HCT116 (cell line): ENCODE measurements around the gene KCTD14. TPM values are rescaled to one million over a fixed set of nuclear protein-coding genes. Genes with fewer than 3 reads are reported as not detected.
A peak's percentile ranks its signal among the peaks of the same experiment; 100 is the strongest.

Experiments
- ATAC-seq: fragments of 200-7000 bp; cut with Tn5 transposase; 2 replicates; pipeline ENCODE4 v1.9.1; 2020; ENCODE audit warnings: mild to moderate bottlenecking, moderate library complexity
- BruUV-seq: library from RNA; stranded (reverse); fragments of 400-500 nt; replicated peaks from 2 replicates; lab custom pipeline; 2021; lab: Mats Ljungman, UMichigan
- CTCF ChIA-PET: fragments of 300-600 bp; sonication (Branson Sonifier 250); formaldehyde crosslinking; loops from one replicate; lab custom pipeline; 2021; ENCODE audit warnings: antibody characterized with exemption; lab: Charles Lee
- POLR2A ChIA-PET: fragments of 300-600, 350-600 bp; sonication (Branson Sonifier 250); formaldehyde crosslinking; loops from one replicate; lab custom pipeline; 2021; ENCODE audit warnings: antibody characterized with exemption; lab: Charles Lee
- RAD21 ChIA-PET, 2 experiments: fragments of 300-600 bp; sonication (Branson Sonifier 250); formaldehyde crosslinking; loops; one replicate each; lab custom pipeline; 2023; ENCODE audit warnings: low total read pairs in 2 of 2; ENCODE audit not compliant: uncharacterized antibody in 2 of 2, unreplicated experiment in 2 of 2, low non-redundant PET in 1 of 2; lab: Charles Lee
- DNase-seq: peaks from one replicate; pipeline ENCODE4 v3.0.0-alpha.2; 2010; ENCODE audit warnings: low read depth, low spot score
- H2AFZ ChIP-seq: fragments of 200-600 bp; shearing (Covaris generic), sonication (generic); 2 replicates; pipeline ENCODE4 v1.6.1; 2017; ENCODE audit warnings: low read depth, mixed run types, mixed read lengths, antibody characterized with exemption, low read length; ENCODE audit not compliant: poor library complexity, severe bottlenecking
- H3K27ac ChIP-seq: 2 replicates; pipeline ENCODE4 v1.5.1; 2012; ENCODE audit warnings: low read depth, low read length
- H3K27me3 ChIP-seq: fragments of 200-600 bp; sonication (generic); 2 replicates; pipeline ENCODE4 v1.6.1; 2016; ENCODE audit warnings: mixed run types, low read length, mixed read lengths; ENCODE audit not compliant: insufficient read depth
- H3K36me3 ChIP-seq, 2 experiments: fragments of 200-500 bp in 1 of 2; fragments of 200-600 bp in 1 of 2; sonication (Bioruptor generic) in 1 of 2; sonication (generic) in 1 of 2; 2 replicates each; pipeline versions ENCODE4 v1.5.1 to v1.6.1; 2014 to 2016; ENCODE audit warnings: low read length in 2 of 2, inconsistent platforms in 1 of 2, mixed read lengths in 1 of 2, mixed run types in 1 of 2; ENCODE audit not compliant: insufficient read depth in 2 of 2, control insufficient read depth in 1 of 2
- H3K4me1 ChIP-seq, 2 experiments: fragments of 200-600 bp in 1 of 2; sonication (generic) in 1 of 2; 2 replicates each; pipeline versions ENCODE4 v1.5.1 to v1.6.1; 2012 to 2017; ENCODE audit warnings: low read length in 2 of 2, inconsistent platforms in 1 of 2, mild to moderate bottlenecking in 1 of 2, mixed read lengths in 1 of 2, mixed run types in 1 of 2, moderate library complexity in 1 of 2; ENCODE audit not compliant: insufficient read depth in 2 of 2, control insufficient read depth in 1 of 2
- H3K4me2 ChIP-seq: fragments of 200-600 bp; sonication (generic); 2 replicates; pipeline ENCODE4 v1.6.1; 2017; ENCODE audit warnings: mixed run types, low read length, mixed read lengths
- H3K4me3 ChIP-seq, 2 experiments: fragments of 200-600 bp in 1 of 2; sonication (generic) in 1 of 2; replicated peaks in 1 of 2; 2 replicates each; pipeline ENCODE4 v1.5.1; 2011 to 2016; ENCODE audit warnings: low read length in 2 of 2, control low read depth in 1 of 2, low read depth in 1 of 2, mild to moderate bottlenecking in 1 of 2, mixed read lengths in 1 of 2, mixed run types in 1 of 2
- H3K79me2 ChIP-seq: fragments of 200-600 bp; sonication (generic); 2 replicates; pipeline ENCODE4 v1.6.1; 2017; ENCODE audit warnings: mild to moderate bottlenecking, mixed run types, low read length, moderate library complexity, mixed read lengths; ENCODE audit not compliant: insufficient read depth
- H3K9ac ChIP-seq: fragments of 200-600 bp; sonication (generic); 2 replicates; pipeline ENCODE4 v1.6.1; 2016; ENCODE audit warnings: low read length, mixed read lengths
- H3K9me2 ChIP-seq: fragments of 200-600 bp; sonication (generic), shearing (Covaris generic); 2 replicates; pipeline ENCODE4 v1.6.1; 2017; ENCODE audit warnings: mixed run types, mild to moderate bottlenecking, moderate library complexity; ENCODE audit not compliant: insufficient read depth
- H3K9me3 ChIP-seq, 2 experiments: fragments of 200-500 bp in 1 of 2; fragments of 200-600 bp in 1 of 2; sonication (Bioruptor generic) in 1 of 2; sonication (generic) in 1 of 2; 2 replicates each; pipeline ENCODE4 v1.6.1; 2014 to 2017; ENCODE audit warnings: low read length in 2 of 2, mixed read lengths in 2 of 2, inconsistent platforms in 1 of 2, low read depth in 1 of 2, mild to moderate bottlenecking in 1 of 2, mixed run types in 1 of 2, moderate library complexity in 1 of 2; ENCODE audit not compliant: control insufficient read depth in 1 of 2, insufficient read depth in 1 of 2
- H4K20me1 ChIP-seq: fragments of 200-600 bp; sonication (generic), shearing (Covaris generic); 2 replicates; pipeline ENCODE4 v1.6.1; 2017; ENCODE audit warnings: mixed run types, mild to moderate bottlenecking, moderate library complexity; ENCODE audit not compliant: insufficient read depth
- CBX3 ChIP-seq: IDR thresholded peaks from 2 replicates; pipeline ENCODE4 v1.6.1; 2012; ENCODE audit warnings: low read depth
- CEBPB ChIP-seq: IDR thresholded peaks from 2 replicates; pipeline ENCODE4 v1.6.1; 2012; ENCODE audit warnings: low read depth
- EGR1 ChIP-seq: IDR thresholded peaks from 2 replicates; pipeline ENCODE4 v1.6.1; 2012; ENCODE audit warnings: low read depth
- EZH2 ChIP-seq: fragments of 200-600 bp; sonication (generic); IDR thresholded peaks from 2 replicates; pipeline ENCODE4 v1.6.1; 2017; ENCODE audit warnings: antibody characterized with exemption, mixed run types
- POLR2A ChIP-seq: IDR thresholded peaks from 2 replicates; pipeline ENCODE4 v1.7.0; 2011; ENCODE audit warnings: borderline replicate concordance; ENCODE audit not compliant: insufficient read depth, insufficient read length; ENCODE audit errors: extremely low read depth
- POLR2AphosphoS5 ChIP-seq: IDR thresholded peaks from 2 replicates; pipeline ENCODE4 v1.6.1; 2011; ENCODE audit warnings: mild to moderate bottlenecking, low read depth, low read length, moderate library complexity
- RAD21 ChIP-seq: IDR thresholded peaks from 2 replicates; pipeline ENCODE4 v1.6.1; 2012; ENCODE audit warnings: low read depth, mild to moderate bottlenecking
- SRF ChIP-seq: IDR thresholded peaks from 2 replicates; pipeline ENCODE4 v1.6.1; 2012; ENCODE audit warnings: low read depth
- ZFX ChIP-seq: fragments of 450-650 bp; IDR thresholded peaks from 2 replicates; pipeline ENCODE4 v1.6.1; 2017
- ZNF274 ChIP-seq: fragments of 200-500 bp; sonication (Bioruptor generic); IDR thresholded peaks from 2 replicates; pipeline ENCODE4 v1.6.1; 2014; ENCODE audit warnings: mild to moderate bottlenecking, low read depth, low read length, inconsistent platforms
- intact Hi-C: fragments of 100-400 bp; cut with micrococcal nuclease; formaldehyde crosslinking; loops from 2 replicates; pipeline ENCODE4 v1.10.0; 2022
- total RNA-seq: library from RNA; stranded (reverse); gene quantifications from one replicate; pipeline ENCODE4 v1.2.1, GENCODE V29; 2021; ENCODE audit not compliant: unreplicated experiment
- TF ChIP-seq, protein P1 (sequence below): IDR thresholded peaks from 2 replicates; pipeline ENCODE4 v1.6.1; 2012; ENCODE audit warnings: low read depth

Gene KCTD14
- total RNA-seq, 1 experiment from 2014 or later, result 15.2 TPM

DNA sequence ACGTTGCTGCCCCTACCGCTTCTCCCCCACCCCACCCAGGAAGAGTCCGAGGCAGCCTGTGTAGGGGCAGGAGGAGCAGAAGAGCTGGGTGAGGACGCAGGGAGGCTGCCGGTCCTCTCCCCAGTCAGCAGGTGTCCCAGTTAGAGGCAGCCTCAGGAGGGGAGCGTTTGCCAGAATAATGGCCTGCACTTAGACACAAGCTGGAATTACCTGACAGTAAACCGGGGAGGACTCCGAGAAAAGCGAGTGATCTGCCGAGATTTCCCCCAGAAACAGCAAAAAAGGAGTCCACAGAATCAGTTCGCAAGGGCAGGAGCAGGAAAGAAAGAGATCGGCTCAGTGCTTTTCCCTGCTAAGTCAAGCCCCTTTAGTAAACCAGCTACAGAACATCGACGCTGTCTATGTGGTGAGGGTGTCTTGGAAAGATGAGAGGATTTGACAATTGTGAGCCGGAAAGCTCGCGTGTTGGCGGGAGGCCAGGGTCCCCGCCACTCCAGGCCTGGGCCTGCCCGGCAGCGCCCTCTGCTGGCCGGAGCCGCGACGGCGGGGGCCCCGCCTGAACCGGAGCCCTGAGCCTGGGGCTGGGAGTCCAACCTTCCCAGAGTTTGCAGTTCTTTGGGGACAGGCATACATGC, 22.9 kb upstream of the KCTD14 start (continued):
- TF ChIP-seq EZH2, result no peak
- TF ChIP-seq ZFX, result no peak
- TF ChIP-seq RAD21, result peak; percentile 99
- no peak for TF ChIP-seq CBX3
- TF ChIP-seq SRF, result no peak
- no peak for TF ChIP-seq ZNF274
- TF ChIP-seq POLR2AphosphoS5, result peak; percentile 66
- no peak for TF ChIP-seq EGR1

DNA sequence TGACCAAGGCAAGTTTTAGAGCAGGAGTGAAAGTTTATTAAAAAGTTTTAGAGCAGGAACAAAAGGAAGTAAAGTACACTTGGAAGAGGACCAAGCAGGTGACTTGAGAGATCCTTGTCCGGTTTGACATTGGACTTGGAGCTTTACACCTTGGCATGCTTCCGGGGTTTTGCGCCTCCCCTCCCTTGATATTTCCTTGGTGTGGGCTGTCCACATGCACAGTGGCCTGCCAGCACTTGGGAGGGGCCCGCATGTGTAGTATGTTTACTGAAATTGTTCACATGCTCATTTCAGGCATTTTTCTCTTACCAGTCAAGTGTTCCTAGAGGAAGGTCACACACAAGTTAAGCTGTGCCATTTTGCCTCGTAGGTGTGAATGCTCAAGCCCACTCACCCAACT, 21.6 kb upstream of the KCTD14 start:
- ATAC-seq (no peak), DNase-seq (no peak)
- no TSS peak for BruUV-seq
- Histone ChIP-seq H3K79me2 (no peaks in the 10 kb centered on the region), H3K36me3 (no peaks in the 10 kb centered on the region), H2AFZ (no peak overlapping the region), H3K4me2 (no peak overlapping the region), H3K4me1 (peaks cover 18 to 33% of the 10 kb centered on the region in 2 experiments), H3K9me2 (no peaks in the 10 kb centered on the region), H3K4me3 (no peak overlapping the region), H3K27ac (no peak overlapping the region), H4K20me1 (no peaks in the 10 kb centered on the region), H3K9me3 (no peaks in the 10 kb centered on the region), H3K9ac (no peak overlapping the region), H3K27me3 (no peaks in the 10 kb centered on the region)
- TF ChIP-seq CBX3 (no peak), CEBPB (no peak), ZNF274 (no peak), POLR2A (no peak), EGR1 (no peak)
- TF ChIP-seq, protein P1, sequence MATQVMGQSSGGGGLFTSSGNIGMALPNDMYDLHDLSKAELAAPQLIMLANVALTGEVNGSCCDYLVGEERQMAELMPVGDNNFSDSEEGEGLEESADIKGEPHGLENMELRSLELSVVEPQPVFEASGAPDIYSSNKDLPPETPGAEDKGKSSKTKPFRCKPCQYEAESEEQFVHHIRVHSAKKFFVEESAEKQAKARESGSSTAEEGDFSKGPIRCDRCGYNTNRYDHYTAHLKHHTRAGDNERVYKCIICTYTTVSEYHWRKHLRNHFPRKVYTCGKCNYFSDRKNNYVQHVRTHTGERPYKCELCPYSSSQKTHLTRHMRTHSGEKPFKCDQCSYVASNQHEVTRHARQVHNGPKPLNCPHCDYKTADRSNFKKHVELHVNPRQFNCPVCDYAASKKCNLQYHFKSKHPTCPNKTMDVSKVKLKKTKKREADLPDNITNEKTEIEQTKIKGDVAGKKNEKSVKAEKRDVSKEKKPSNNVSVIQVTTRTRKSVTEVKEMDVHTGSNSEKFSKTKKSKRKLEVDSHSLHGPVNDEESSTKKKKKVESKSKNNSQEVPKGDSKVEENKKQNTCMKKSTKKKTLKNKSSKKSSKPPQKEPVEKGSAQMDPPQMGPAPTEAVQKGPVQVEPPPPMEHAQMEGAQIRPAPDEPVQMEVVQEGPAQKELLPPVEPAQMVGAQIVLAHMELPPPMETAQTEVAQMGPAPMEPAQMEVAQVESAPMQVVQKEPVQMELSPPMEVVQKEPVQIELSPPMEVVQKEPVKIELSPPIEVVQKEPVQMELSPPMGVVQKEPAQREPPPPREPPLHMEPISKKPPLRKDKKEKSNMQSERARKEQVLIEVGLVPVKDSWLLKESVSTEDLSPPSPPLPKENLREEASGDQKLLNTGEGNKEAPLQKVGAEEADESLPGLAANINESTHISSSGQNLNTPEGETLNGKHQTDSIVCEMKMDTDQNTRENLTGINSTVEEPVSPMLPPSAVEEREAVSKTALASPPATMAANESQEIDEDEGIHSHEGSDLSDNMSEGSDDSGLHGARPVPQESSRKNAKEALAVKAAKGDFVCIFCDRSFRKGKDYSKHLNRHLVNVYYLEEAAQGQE, result no peak
- intact Hi-C loops, result loop anchor here (5.0 kb wide), 1 partner anchor 222 kb away; the partner anchor contains the start of genes AAMDC and RSF1
- ChIA-PET POLR2A (interaction anchor here (0.5 kb wide), 1 partner anchor 278 kb away, joined by 4 read pairs; no protein-coding TSS in a partner anchor), CTCF (interaction anchor here (0.8 to 2.6 kb wide), 4 partner anchors 10 to 268 kb away, joined by 4 to 9 read pairs (median 6); no protein-coding TSS in a partner anchor), RAD21 (no interaction called here)
